H4 (cell line): ENCODE results near the gene UPB1. TPM values are rescaled to one million over a fixed set of nuclear protein-coding genes. Genes with fewer than 3 reads are reported as not detected.

ENCODE experiments used
- DNase-seq: peaks from one replicate; pipeline ENCODE4 v3.0.0-alpha.2; 2015; ENCODE audit warnings: low spot score
- total RNA-seq: library from RNA; depleted of rRNA; stranded (reverse); fragments of >200 nt; shearing (Covaris generic); gene quantifications from 2 replicates; pipeline ENCODE4 v1.2.3, GENCODE V29; 2014; rRNA removed

UPB1 gene
- total RNA-seq, 1 experiment from 2014 or later = not detected

GRCh38 chr22:24563246-24563645 is 68.1 kb downstream of the UPB1 start:
- DNase-seq = no peak

- no peak for DNase-seq
Measured at GRCh38 chr22:24564376-24565058, 69.4 kb downstream of the UPB1 start.

- DNase-seq = no peak
Measured at GRCh38 chr22:24565077-24565476, 69.9 kb downstream of the UPB1 start.

- DNase-seq = no peak
Measured at GRCh38 chr22:24566899-24567511, 71.9 kb downstream of the UPB1 start.

GRCh38 chr22:24567668-24568067 is 72.5 kb downstream of the UPB1 start:
- DNase-seq = no peak

- no peak for DNase-seq
Measured at GRCh38 chr22:24571266-24571665, 76.1 kb downstream of the UPB1 start.

- no peak for DNase-seq
Measured at GRCh38 chr22:24576778-24577177, 81.6 kb downstream of the UPB1 start.

Other genes starting within 250 kb of the UPB1 start
- 10.8 and 27.0 TPM in 2 replicates for gene SPECC1L, start 224.5 kb upstream of the UPB1 start, total RNA-seq
- gene ADORA2A, start 67.7 kb upstream of the UPB1 start, total RNA-seq = 1.0 TPM in 1 of 2 replicates, not detected in the other
- gene GUCD1, start 59.8 kb downstream of the UPB1 start, total RNA-seq = 42.2 and 72.2 TPM in 2 replicates
- gene SNRPD3, start 60.7 kb downstream of the UPB1 start, total RNA-seq = 194 and 261 TPM in 2 replicates
- gene LRRC75B, start 97.7 kb downstream of the UPB1 start, total RNA-seq = 0.66 and 2.1 TPM in 2 replicates
- gene GGT1, start 107.9 kb downstream of the UPB1 start, total RNA-seq = 9.4 and 13.1 TPM in 2 replicates